Cerebellar cortex (tissue), 1 donor: ENCODE measurements around the gene UBN1.

Source experiments
- DNase-seq: peaks from one replicate; pipeline ENCODE4 v3.0.0-alpha.2; 2015; ENCODE audit warnings: low spot score

The UBN1 gene

GRCh38 chr16:4862639-4863038 lies 15.4 kb downstream of the UBN1 start:
- no peak for DNase-seq

- DNase-seq: no peak
These were observed 17.4 kb downstream of the UBN1 start for GRCh38 chr16:4864728-4865127.

- no peak for DNase-seq
These were observed 18.1 kb downstream of the UBN1 start for GRCh38 chr16:4865231-4865860.

GRCh38 chr16:4866586-4866985 lies 19.3 kb downstream of the UBN1 start:
- DNase-seq: no peak

- no peak for DNase-seq
These were observed 20.7 kb downstream of the UBN1 start for GRCh38 chr16:4868026-4868425.

- no peak for DNase-seq
These were observed 21.3 kb downstream of the UBN1 start for GRCh38 chr16:4868535-4868934.

GRCh38 chr16:4869147-4869805 lies 22.0 kb downstream of the UBN1 start:
- DNase-seq: peak; percentile 39

GRCh38 chr16:4870138-4870671 lies 22.9 kb downstream of the UBN1 start:
- DNase-seq: peak; percentile 83

- no peak for DNase-seq
These were observed 23.8 kb downstream of the UBN1 start for GRCh38 chr16:4871071-4871470.

GRCh38 chr16:4873091-4873490 lies 25.8 kb downstream of the UBN1 start:
- no peak for DNase-seq

GRCh38 chr16:4874666-4875065 lies 27.4 kb downstream of the UBN1 start:
- DNase-seq: no peak

GRCh38 chr16:4876646-4877379 lies 29.5 kb downstream of the UBN1 start:
- DNase-seq: no peak

- no peak for DNase-seq
These were observed 30.1 kb downstream of the UBN1 start for GRCh38 chr16:4877380-4877685.

- DNase-seq: no peak
These were observed 31.8 kb downstream of the UBN1 start for GRCh38 chr16:4879049-4879448.

GRCh38 chr16:4880006-4880580 lies 32.8 kb downstream of the UBN1 start:
- DNase-seq: no peak

- no peak for DNase-seq
These were observed 34.8 kb downstream of the UBN1 start for GRCh38 chr16:4882000-4882632.

GRCh38 chr16:4882633-4883285 lies 35.5 kb downstream of the UBN1 start:
- peak; percentile 35 for DNase-seq

- DNase-seq: no peak
These were observed 36.2 kb downstream of the UBN1 start for GRCh38 chr16:4883501-4883900.

GRCh38 chr16:4884209-4884608 lies 36.9 kb downstream of the UBN1 start:
- DNase-seq: no peak

- DNase-seq: no peak
These were observed 37.9 kb downstream of the UBN1 start for GRCh38 chr16:4884972-4885874.

GRCh38 chr16:4886151-4886550 lies 38.9 kb downstream of the UBN1 start:
- DNase-seq: no peak
